Ascending aorta (tissue), 2 donors: Measurements from ENCODE around the gene CAMSAP2. TPM values are rescaled to one million over a fixed set of nuclear protein-coding genes. Genes with fewer than 3 reads are reported as not detected.

ENCODE experiments used
- DNase-seq, 2 donors: peaks; one replicate each; pipeline ENCODE4 v3.0.0-alpha.2; 2019; ENCODE audit warnings: low spot score in 2 of 2
- H3K27ac ChIP-seq, 2 donors: fragments of 200-600 bp; sonication (generic); one replicate each; pipeline ENCODE4 v1.5.1; 2016 to 2017; ENCODE audit warnings: mild to moderate bottlenecking in 1 of 2
- H3K27me3 ChIP-seq: fragments of 200-600 bp; sonication (generic); one replicate; pipeline ENCODE4 v1.5.1; 2017
- H3K36me3 ChIP-seq, 2 donors: fragments of 200-600 bp; sonication (generic); one replicate each; pipeline ENCODE4 v1.5.1; 2016
- H3K4me1 ChIP-seq, 2 donors: fragments of 200-600 bp; sonication (generic); one replicate each; pipeline ENCODE4 v1.5.1; 2016 to 2017; ENCODE audit warnings: mild to moderate bottlenecking in 1 of 2
- H3K4me3 ChIP-seq, 2 donors: fragments of 200-600 bp; sonication (generic); one replicate each; pipeline ENCODE4 v1.5.1; 2016 to 2017; ENCODE audit warnings: mild to moderate bottlenecking in 1 of 2
- H3K9me3 ChIP-seq, 2 donors: fragments of 200-600 bp; sonication (generic); one replicate each; pipeline ENCODE4 v1.5.1; 2016
- intact Hi-C: fragments of 100-400 bp; cut with DNase I; formaldehyde crosslinking; loops from one replicate; pipeline ENCODE4 v1.15.1; 2023
- total RNA-seq: library from RNA; depleted of rRNA; stranded (reverse); fragments of >200 nt; gene quantifications from one replicate; pipeline ENCODE4 v1.1.0, GENCODE V29; 2016
- TF ChIP-seq, protein P1 (sequence below), 3 experiments: fragments of 200-600 bp in 2 of 3; fragments of 450-650 bp in 1 of 3; sonication (generic) in 2 of 3; IDR thresholded peaks; one replicate each; pipeline ENCODE4 v1.5.1; 2016 to 2019; ENCODE audit warnings: antibody characterized with exemption in 3 of 3, mild to moderate bottlenecking in 1 of 3, moderate library complexity in 1 of 3

The CAMSAP2 gene
- total RNA-seq, 1 donor from 2014 or later: 22.4 TPM

DNA sequence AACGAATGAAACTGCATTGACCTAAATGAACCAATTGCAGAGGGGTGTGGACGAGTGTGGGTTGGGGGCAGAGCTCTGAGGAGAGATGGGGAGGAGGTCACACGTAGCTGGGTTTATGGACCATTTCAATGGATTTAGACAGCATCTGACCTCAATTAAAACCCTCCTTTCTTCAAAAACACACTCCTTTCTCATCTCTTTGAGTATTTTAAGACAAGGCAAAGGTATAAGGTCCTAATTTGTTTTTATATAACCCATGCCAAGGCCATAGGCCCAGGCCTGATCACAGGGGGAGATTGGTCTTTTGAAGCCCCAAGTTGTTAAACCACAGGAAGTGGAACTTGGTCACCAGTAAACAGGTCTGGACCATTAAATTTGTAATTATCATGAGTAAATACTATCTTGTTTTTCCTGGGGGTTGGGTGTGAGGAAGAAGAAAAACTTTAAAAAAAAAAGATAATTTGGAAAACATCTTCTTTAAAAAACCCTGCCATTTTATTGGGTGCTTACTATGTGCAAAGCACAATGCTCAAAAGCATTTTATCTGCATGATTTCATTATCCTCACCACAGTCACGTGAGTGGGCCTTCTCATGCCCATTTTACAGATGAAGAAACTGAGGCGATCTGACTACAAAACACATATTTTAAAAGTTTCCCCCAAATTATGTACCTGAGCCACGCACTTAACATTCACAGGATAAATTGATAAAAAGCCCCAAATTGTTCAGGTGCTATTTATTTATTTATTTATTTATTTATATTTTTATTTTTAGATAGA lies 147.1 kb downstream of the CAMSAP2 start:
- H3K27me3 ChIP-seq: no peaks in the 10 kb centered on the region
- no peaks in the 10 kb centered on the region for H3K9me3 ChIP-seq
- intact Hi-C loops: no loop called here
- no peaks in the 10 kb centered on the region for H3K36me3 ChIP-seq
- no peak for DNase-seq
- no peak overlapping the region for H3K4me3 ChIP-seq
- H3K4me1 ChIP-seq: no peaks in the 10 kb centered on the region
- TF ChIP-seq, protein P1, sequence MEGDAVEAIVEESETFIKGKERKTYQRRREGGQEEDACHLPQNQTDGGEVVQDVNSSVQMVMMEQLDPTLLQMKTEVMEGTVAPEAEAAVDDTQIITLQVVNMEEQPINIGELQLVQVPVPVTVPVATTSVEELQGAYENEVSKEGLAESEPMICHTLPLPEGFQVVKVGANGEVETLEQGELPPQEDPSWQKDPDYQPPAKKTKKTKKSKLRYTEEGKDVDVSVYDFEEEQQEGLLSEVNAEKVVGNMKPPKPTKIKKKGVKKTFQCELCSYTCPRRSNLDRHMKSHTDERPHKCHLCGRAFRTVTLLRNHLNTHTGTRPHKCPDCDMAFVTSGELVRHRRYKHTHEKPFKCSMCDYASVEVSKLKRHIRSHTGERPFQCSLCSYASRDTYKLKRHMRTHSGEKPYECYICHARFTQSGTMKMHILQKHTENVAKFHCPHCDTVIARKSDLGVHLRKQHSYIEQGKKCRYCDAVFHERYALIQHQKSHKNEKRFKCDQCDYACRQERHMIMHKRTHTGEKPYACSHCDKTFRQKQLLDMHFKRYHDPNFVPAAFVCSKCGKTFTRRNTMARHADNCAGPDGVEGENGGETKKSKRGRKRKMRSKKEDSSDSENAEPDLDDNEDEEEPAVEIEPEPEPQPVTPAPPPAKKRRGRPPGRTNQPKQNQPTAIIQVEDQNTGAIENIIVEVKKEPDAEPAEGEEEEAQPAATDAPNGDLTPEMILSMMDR (IDR thresholded peaks at IDR 0.05): no peak
- no peak overlapping the region for H3K27ac ChIP-seq

DNA sequence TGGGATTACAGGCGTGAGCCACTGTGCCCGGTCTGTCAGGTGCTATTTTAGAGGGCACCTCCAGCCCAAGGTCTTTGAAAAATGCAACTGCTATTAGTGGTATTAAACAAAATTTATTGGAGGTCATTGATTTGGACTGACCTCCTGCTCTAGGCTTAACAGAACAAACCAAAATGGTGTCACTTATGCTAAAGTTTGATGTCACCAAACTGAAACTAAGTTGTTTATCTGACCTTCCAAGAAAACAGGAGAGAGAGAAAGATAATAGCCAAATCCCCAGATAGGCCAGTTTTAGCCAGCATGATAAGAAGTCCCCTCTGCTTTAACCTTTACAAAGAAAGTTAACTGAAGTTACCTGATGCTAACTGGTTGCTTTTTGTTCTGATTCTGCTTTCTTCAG lies 147.9 kb downstream of the CAMSAP2 start:
- intact Hi-C loops: no loop called here
- no peaks in the 10 kb centered on the region for H3K36me3 ChIP-seq
- TF ChIP-seq, protein P1 (IDR thresholded peaks at IDR 0.05): no peak
- no peak overlapping the region for H3K4me3 ChIP-seq
- H3K27me3 ChIP-seq: no peaks in the 10 kb centered on the region
- DNase-seq: no peak
- peaks cover 0 to 6% of the 10 kb centered on the region in 2 donors for H3K4me1 ChIP-seq
- no peaks in the 10 kb centered on the region for H3K9me3 ChIP-seq
- no peak overlapping the region for H3K27ac ChIP-seq

DNA sequence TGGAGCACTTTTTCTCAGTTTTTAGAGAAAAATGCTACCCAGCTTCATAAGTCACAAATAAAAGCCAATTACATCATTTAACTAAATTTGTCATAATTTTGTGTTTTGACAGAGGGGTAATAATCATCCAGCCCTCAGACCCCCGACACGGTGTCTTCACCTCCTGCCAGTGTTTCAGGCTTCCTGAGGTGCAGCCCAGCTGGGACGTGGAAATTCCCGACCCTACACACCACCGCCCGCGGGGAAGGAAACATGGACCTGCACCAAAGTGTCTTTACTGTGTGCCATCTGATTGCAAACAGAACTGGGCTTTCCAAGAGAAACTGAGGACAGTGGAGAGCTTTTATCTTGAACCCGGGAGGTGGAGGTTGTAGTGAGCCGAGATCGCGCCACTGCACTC lies 148.3 kb downstream of the CAMSAP2 start:
- Histone ChIP-seq H3K4me1 (peaks cover 0 to 7% of the 10 kb centered on the region in 2 donors), H3K9me3 (no peaks in the 10 kb centered on the region), H3K36me3 (no peaks in the 10 kb centered on the region), H3K27ac (no peak overlapping the region), H3K4me3 (no peak overlapping the region), H3K27me3 (no peaks in the 10 kb centered on the region)
- DNase-seq: no peak
- TF ChIP-seq, protein P1 (IDR thresholded peaks at IDR 0.05): no peak
- intact Hi-C loops: no loop called here

DNA sequence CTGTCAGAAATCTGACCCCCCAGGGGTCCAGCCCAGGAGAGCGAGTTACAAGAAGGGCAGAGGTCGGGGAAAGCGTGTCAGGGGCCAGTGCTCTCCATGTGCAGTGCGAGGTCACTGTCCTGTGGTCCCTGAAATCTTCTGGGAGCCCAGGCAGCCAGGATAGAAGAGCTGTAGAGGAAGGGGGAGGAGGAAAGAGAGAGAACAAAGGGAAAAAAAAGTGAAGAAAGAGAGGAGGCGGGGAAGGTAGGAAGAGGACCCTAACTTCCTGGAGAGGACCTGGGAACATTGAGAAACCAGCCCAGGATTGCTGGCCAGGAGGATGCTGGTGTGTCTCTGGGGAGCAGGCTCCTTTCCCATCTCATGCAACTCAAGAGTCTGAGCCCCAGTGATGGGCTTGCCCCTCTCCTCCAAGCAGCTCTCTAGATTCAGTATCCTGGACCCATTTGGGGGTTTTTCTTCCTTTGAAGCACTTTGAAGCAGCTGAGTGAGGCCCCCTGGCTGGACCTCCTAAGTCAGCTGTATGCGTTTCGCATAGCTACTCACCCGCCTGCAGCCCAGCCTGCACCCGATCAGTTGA lies 149.2 kb downstream of the CAMSAP2 start:
- intact Hi-C loops: no loop called here
- no peaks in the 10 kb centered on the region for H3K9me3 ChIP-seq
- H3K27ac ChIP-seq: no peak overlapping the region
- H3K4me1 ChIP-seq: peaks cover 0 to 7% of the 10 kb centered on the region in 2 donors
- H3K36me3 ChIP-seq: no peaks in the 10 kb centered on the region
- H3K4me3 ChIP-seq: no peak overlapping the region
- DNase-seq: no peak
- no peaks in the 10 kb centered on the region for H3K27me3 ChIP-seq
- TF ChIP-seq, protein P1 (IDR thresholded peaks at IDR 0.05): no peak

DNA sequence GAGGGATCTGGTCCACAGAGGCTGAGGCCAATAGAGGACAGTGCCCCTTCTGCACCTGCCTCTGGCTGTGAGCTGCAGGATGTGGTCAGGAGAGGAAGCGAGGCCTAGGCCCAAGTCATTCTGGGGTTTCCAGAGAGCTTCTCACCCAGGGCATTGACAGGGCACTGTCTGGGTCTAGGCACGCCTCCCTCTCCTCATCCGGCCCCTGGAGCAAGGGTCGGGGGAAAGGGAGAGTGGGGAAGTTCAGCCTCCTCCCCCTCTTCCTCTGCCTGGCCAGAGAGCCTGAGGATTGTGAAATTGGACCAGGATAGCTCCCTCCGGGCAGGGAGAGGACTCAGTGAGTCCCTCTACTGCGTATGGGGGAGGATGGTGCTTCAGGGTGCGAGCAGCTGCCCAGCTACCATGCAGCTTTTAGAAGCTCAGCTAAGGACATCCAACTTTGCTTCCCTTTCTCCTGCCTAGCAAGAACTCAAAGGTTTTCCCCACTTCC lies 149.7 kb downstream of the CAMSAP2 start:
- Histone ChIP-seq H3K4me1 (peaks cover 0 to 7% of the 10 kb centered on the region in 2 donors), H3K9me3 (no peaks in the 10 kb centered on the region), H3K27me3 (no peaks in the 10 kb centered on the region), H3K27ac (no peak overlapping the region), H3K36me3 (no peaks in the 10 kb centered on the region), H3K4me3 (no peak overlapping the region)
- intact Hi-C loops: no loop called here
- TF ChIP-seq, protein P1 (IDR thresholded peaks at IDR 0.05): no peak
- DNase-seq: no peak
